Subcutaneous abdominal adipose tissue (tissue), 5 donors: ENCODE results near the gene VAMP7.
A peak's percentile ranks its signal among the peaks of the same experiment; 100 is the strongest.
"Not testable (repeated sequence)": the region's sequence is repeated elsewhere in the genome, so short reads cannot be mapped to it uniquely, and the experiment has no call there.

Experiments used
- H3K27ac ChIP-seq: one replicate; pipeline ENCODE4 v1.7.0; 2013; ENCODE audit warnings: low read depth, mild to moderate bottlenecking, inconsistent platforms, low read length, moderate library complexity
- H3K27me3 ChIP-seq, 5 donors: one replicate each; pipeline ENCODE4 v1.7.0; 2013; ENCODE audit warnings: low read length in 5 of 5, inconsistent platforms in 1 of 5; ENCODE audit not compliant: control insufficient read depth in 5 of 5, insufficient read depth in 4 of 5
- H3K36me3 ChIP-seq, 5 donors: one replicate each; pipeline ENCODE4 v1.7.0; 2013; ENCODE audit warnings: low read length in 5 of 5; ENCODE audit not compliant: control insufficient read depth in 5 of 5, insufficient read depth in 5 of 5
- H3K4me1 ChIP-seq, 5 donors: one replicate each; pipeline ENCODE4 v1.7.0; 2013; ENCODE audit warnings: low read length in 5 of 5, mild to moderate bottlenecking in 3 of 5, moderate library complexity in 1 of 5; ENCODE audit not compliant: control insufficient read depth in 5 of 5, insufficient read depth in 5 of 5
- H3K4me3 ChIP-seq, 5 donors: one replicate each; pipeline ENCODE4 v1.7.0; 2013; ENCODE audit warnings: low read length in 5 of 5, low read depth in 1 of 5
- H3K9ac ChIP-seq, 5 donors: one replicate each; pipeline ENCODE4 v1.7.0; 2013; ENCODE audit warnings: low read length in 5 of 5, mild to moderate bottlenecking in 4 of 5, moderate library complexity in 3 of 5
- H3K9me3 ChIP-seq, 5 donors: one replicate each; pipeline ENCODE4 v1.7.0; 2013; ENCODE audit warnings: low read length in 5 of 5; ENCODE audit not compliant: control insufficient read depth in 5 of 5
- donor health status: healthy.
- donor health status: healthy.
- donor health status: healthy.
- donor health status: healthy.
- donor health status: healthy.

The VAMP7 gene

DNA sequence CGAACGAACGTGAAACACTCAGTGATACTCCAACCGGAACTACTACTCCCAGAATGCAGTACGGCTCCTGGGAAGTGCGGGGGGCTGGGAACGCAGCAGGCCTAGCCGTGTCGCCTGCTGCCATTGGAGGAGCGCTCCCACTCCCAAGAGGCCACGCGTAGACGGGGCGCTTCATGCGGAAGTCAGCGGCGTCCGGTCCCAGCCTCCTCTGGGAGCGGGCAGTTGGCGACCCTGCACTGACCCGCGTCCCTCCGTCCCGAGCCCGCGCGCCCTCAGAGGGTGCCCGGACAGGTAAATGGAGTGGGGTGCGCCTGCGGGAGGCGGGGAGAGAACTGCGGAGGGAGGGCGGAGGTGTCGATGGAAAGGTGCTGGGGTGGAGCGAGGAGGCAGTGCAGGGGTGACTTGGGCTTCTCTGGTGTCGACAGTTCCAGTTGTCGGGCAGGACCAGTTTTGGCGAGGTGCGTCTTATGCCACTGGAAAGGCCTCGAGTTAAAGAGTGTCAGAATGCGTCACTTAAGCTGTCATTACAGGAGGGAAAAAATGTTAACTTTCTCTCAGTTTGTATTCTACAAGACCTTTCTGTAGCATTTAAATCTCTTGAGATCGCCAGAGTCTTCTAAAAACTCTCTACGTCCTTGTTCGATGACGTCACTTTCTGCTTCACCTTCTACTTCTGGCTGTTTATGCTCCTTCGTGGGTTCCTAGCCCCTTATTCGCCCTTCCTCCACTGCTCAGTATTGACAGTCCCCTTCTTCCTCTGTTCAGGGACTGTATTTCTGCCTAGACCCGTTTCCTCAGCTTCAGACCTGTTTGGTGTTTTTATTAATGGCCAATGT lies at the start of gene VAMP7:
Gene VAMP7, plus strand, starts transcription at position 188 of the 836 bp plus-strand sequence. CDS start 8,122 bp downstream, outside the sequence.
- Histone ChIP-seq H3K9ac (peak within 1 kb of the TSS; percentile 58 to 79 (median 77)), H3K27ac (peak within 1 kb of the TSS; percentile 18), H3K9me3 (peaks cover 0 to 5% (median 0%) of the 10 kb centered on the region in 5 donors), H3K4me1 (peaks cover 0 to 14% (median 9%) of the 10 kb centered on the region in 5 donors), H3K4me3 (peak within 1 kb of the TSS; percentile 73 to 90 (median 82)), H3K36me3 (no peaks in the 10 kb centered on the region), H3K27me3 (no peaks in the 10 kb centered on the region)

- no peaks in the 10 kb centered on the region for H3K4me1 ChIP-seq
- H3K27me3 ChIP-seq: no peaks in the 10 kb centered on the region
- H3K27ac ChIP-seq: no peak overlapping the region
- no peak overlapping the region for H3K9ac ChIP-seq
- peaks cover 0 to 3% (median 0%) of the 10 kb centered on the region in 5 donors for H3K9me3 ChIP-seq
- no peaks in the 10 kb centered on the region for H3K36me3 ChIP-seq
- H3K4me3 ChIP-seq: no peak overlapping the region
These were observed 39.9 kb upstream of the VAMP7 start for GRCh38 chrX:155841232-155841631.

DNA sequence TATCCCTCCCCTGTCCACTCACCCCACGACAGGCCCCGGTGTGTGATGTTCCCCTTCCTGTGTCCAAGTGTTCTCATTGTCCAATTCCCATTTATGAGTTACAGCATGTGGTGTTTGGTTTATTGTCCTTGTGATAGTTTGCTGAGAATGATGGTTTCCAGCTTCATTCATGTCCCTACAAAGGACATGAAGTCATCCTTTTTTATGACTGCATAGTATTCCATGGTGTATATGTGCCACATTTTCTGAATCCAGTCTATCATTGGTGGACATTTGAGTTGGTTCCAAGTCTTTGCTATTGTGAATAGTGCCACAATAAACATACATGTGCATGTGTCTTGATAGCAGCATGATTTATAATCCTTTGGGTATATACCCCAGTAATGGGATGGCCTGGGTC lies 29.4 kb upstream of the VAMP7 start:
- H3K27me3 ChIP-seq, H3K9ac ChIP-seq, H3K36me3 ChIP-seq, H3K4me1 ChIP-seq, H3K9me3 ChIP-seq, H3K27ac ChIP-seq, H3K4me3 ChIP-seq: not testable (repeated sequence)

- Histone ChIP-seq H3K36me3 (no peaks in the 10 kb centered on the region), H3K9me3 (no peaks in the 10 kb centered on the region), H3K27me3 (no peaks in the 10 kb centered on the region), H3K9ac (no peak overlapping the region), H3K4me1 (no peaks in the 10 kb centered on the region), H3K4me3 (no peak overlapping the region), H3K27ac (no peak overlapping the region)
These were observed 23.6 kb upstream of the VAMP7 start for GRCh38 chrX:155857561-155857960.

GRCh38 chrX:155864655-155865054 lies 16.5 kb upstream of the VAMP7 start:
- H3K4me1 ChIP-seq: no peaks in the 10 kb centered on the region
- peaks cover 0 to 4% (median 0%) of the 10 kb centered on the region in 5 donors for H3K27me3 ChIP-seq
- no peak overlapping the region for H3K9ac ChIP-seq
- no peak overlapping the region for H3K4me3 ChIP-seq
- H3K9me3 ChIP-seq: peaks cover 0 to 4% (median 0%) of the 10 kb centered on the region in 5 donors
- no peaks in the 10 kb centered on the region for H3K36me3 ChIP-seq
- H3K27ac ChIP-seq: no peak overlapping the region

- peaks cover 0 to 4% (median 0%) of the 10 kb centered on the region in 5 donors for H3K9me3 ChIP-seq
- no peak overlapping the region for H3K27ac ChIP-seq
- H3K9ac ChIP-seq: no peak overlapping the region
- no peaks in the 10 kb centered on the region for H3K36me3 ChIP-seq
- H3K4me3 ChIP-seq: no peak overlapping the region
- H3K4me1 ChIP-seq: no peaks in the 10 kb centered on the region
- peaks cover 0 to 4% (median 0%) of the 10 kb centered on the region in 5 donors for H3K27me3 ChIP-seq
These were observed 16.0 kb upstream of the VAMP7 start for GRCh38 chrX:155865193-155865592.

GRCh38 chrX:155867821-155868220 lies 13.3 kb upstream of the VAMP7 start:
- Histone ChIP-seq H3K27ac (no peak overlapping the region), H3K36me3 (no peaks in the 10 kb centered on the region), H3K9me3 (peaks cover 0 to 4% (median 0%) of the 10 kb centered on the region in 5 donors), H3K9ac (no peak overlapping the region), H3K27me3 (peaks cover 0 to 4% (median 0%) of the 10 kb centered on the region in 5 donors), H3K4me3 (no peak overlapping the region), H3K4me1 (no peaks in the 10 kb centered on the region)

GRCh38 chrX:155870958-155871357 lies 10.2 kb upstream of the VAMP7 start:
- Histone ChIP-seq H3K4me1 (peaks cover 0 to 5% (median 0%) of the 10 kb centered on the region in 5 donors), H3K9ac (no peak overlapping the region), H3K27me3 (peaks cover 0 to 14% (median 6%) of the 10 kb centered on the region in 5 donors), H3K36me3 (no peaks in the 10 kb centered on the region), H3K4me3 (no peak overlapping the region), H3K9me3 (peaks cover 0 to 4% (median 0%) of the 10 kb centered on the region in 5 donors), H3K27ac (no peak overlapping the region)

- no peaks in the 10 kb centered on the region for H3K36me3 ChIP-seq
- no peak overlapping the region for H3K9ac ChIP-seq
- peaks cover 0 to 5% (median 0%) of the 10 kb centered on the region in 5 donors for H3K4me1 ChIP-seq
- no peak overlapping the region for H3K4me3 ChIP-seq
- H3K27me3 ChIP-seq: peaks cover 0 to 14% (median 6%) of the 10 kb centered on the region in 5 donors
- H3K27ac ChIP-seq: no peak overlapping the region
- peaks cover 0 to 4% (median 0%) of the 10 kb centered on the region in 5 donors for H3K9me3 ChIP-seq
These were observed 9.2 kb upstream of the VAMP7 start for GRCh38 chrX:155871934-155872333.

DNA sequence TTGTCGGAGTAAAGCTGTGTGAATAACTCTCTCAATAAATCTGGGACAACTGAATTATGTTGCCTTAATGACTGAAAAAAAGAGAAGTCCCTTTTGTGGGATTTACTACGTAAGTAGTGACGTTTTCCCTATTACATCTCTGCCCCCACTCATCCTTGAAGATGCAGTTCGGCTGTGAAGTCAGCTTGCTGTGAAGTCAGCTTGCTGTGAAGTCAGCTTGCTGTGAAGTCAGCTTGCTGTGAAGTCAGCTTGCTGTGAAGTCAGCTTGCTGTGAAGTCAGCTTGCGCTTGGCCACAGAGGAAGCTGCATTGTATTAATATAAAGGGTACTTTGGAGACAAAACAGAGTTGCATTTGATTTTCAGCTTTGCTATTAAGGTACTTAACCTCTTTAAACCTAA lies 8.0 kb upstream of the VAMP7 start:
- H3K9me3 ChIP-seq: no peaks in the 10 kb centered on the region
- H3K27me3 ChIP-seq: peaks cover 0 to 14% (median 6%) of the 10 kb centered on the region in 5 donors
- no peak overlapping the region for H3K27ac ChIP-seq
- peaks cover 0 to 5% (median 0%) of the 10 kb centered on the region in 5 donors for H3K4me1 ChIP-seq
- H3K4me3 ChIP-seq: no peak overlapping the region
- H3K36me3 ChIP-seq: no peaks in the 10 kb centered on the region
- H3K9ac ChIP-seq: no peak overlapping the region
